ENCODE results near the gene SMIM21.

Gene SMIM21

GRCh38 chr18:75390854-75391253 lies 36.6 kb downstream of the SMIM21 start:
- no peak for DNase-seq (ENCODE audit: low spot score)
- ChIA-PET POLR2A (ENCODE audit: low non-redundant PET) (no interaction called here), CTCF (no interaction called here)
- H3K27ac ChIP-seq: no peak overlapping the region
- TF ChIP-seq CTCF (conservative IDR thresholded peaks at IDR 0.05; ENCODE audit: low read depth): no peak

GRCh38 chr18:75384144-75384543 lies 43.4 kb downstream of the SMIM21 start:
- CTCF ChIA-PET: no interaction called here
- TF ChIP-seq CTCF (conservative IDR thresholded peaks at IDR 0.05; ENCODE audit: low read depth): no peak
- H3K27ac ChIP-seq: no peak overlapping the region
- POLR2A ChIA-PET (ENCODE audit: low non-redundant PET): no interaction called here
- no peak for DNase-seq (ENCODE audit: low spot score)

- CTCF ChIA-PET: no interaction called here
- POLR2A ChIA-PET (ENCODE audit: low non-redundant PET): no interaction called here
- TF ChIP-seq CTCF (conservative IDR thresholded peaks at IDR 0.05; ENCODE audit: low read depth): no peak
- no peak overlapping the region for H3K27ac ChIP-seq
- DNase-seq (ENCODE audit: low spot score): no peak
Measured at GRCh38 chr18:75378376-75379315, 48.9 kb downstream of the SMIM21 start.

- no peak for DNase-seq (ENCODE audit: low spot score)
- CTCF ChIA-PET: no interaction called here
- no peak overlapping the region for H3K27ac ChIP-seq
- no peak for TF ChIP-seq CTCF (conservative IDR thresholded peaks at IDR 0.05; ENCODE audit: low read depth)
- POLR2A ChIA-PET (ENCODE audit: low non-redundant PET): no interaction called here
Measured at GRCh38 chr18:75377926-75378325, 49.6 kb downstream of the SMIM21 start.

- POLR2A ChIA-PET (ENCODE audit: low non-redundant PET): no interaction called here
Measured at GRCh38 chr18:75377258-75377657, 50.2 kb downstream of the SMIM21 start.

GRCh38 chr18:75376004-75376403 lies 51.5 kb downstream of the SMIM21 start:
- no peak for TF ChIP-seq CTCF (conservative IDR thresholded peaks at IDR 0.05; ENCODE audit: low read depth)
- DNase-seq (ENCODE audit: low spot score): no peak
- H3K27ac ChIP-seq: no peak overlapping the region
- ChIA-PET CTCF (no interaction called here), POLR2A (ENCODE audit: low non-redundant PET) (no interaction called here)

More at GRCh38 chr18:75377258-75377657, 50.2 kb downstream of the SMIM21 start:
- H3K27ac ChIP-seq: no peak overlapping the region
- DNase-seq (ENCODE audit: low spot score): no peak
- CTCF ChIA-PET: no interaction called here
- no peak for TF ChIP-seq CTCF (conservative IDR thresholded peaks at IDR 0.05; ENCODE audit: low read depth)
